Hepatocyte (in vitro differentiated cells): ENCODE measurements around the gene UPF1.

Source experiments
- EZH2 ChIP-seq: fragments of 200-600 bp; sonication (generic); IDR thresholded peaks from 2 replicates; pipeline ENCODE4 v1.6.1; 2016; ENCODE audit warnings: antibody characterized with exemption, mild to moderate bottlenecking, borderline replicate concordance
- EZH2phosphoT487 ChIP-seq: fragments of 200-600 bp; sonication (generic); IDR thresholded peaks from one replicate; pipeline ENCODE4 v1.6.1; 2018; ENCODE audit warnings: antibody characterized with exemption, mild to moderate bottlenecking, low read depth, moderate library complexity; ENCODE audit not compliant: unreplicated experiment, severe bottlenecking
- TF ChIP-seq, protein P1 (sequence below): fragments of 200-600 bp; sonication (generic); IDR thresholded peaks from 2 replicates; pipeline ENCODE4 v1.5.1; 2016; ENCODE audit warnings: antibody characterized with exemption, mild to moderate bottlenecking; ENCODE audit not compliant: poor library complexity

DNA sequence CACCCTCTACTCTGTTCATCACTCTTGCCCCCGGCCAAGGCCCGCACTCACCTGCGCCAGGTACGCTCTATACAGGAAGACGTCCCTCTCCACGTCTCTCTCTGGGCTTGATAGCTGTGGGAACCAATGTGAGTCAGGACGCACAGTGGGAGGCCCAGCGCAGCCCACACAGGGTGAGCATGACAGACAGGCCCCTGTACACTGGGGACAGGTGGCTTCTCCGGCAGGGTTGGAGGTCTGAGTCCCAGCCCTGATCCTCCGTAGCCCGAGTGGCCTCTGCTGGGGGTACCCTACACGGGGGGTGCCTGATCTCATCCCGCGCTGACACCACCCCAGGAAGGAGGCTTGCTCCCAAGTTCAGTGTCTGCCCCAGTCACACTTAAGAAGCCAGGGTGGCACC lies 81.2 kb downstream of the UPF1 start:
- TF ChIP-seq, protein P1, sequence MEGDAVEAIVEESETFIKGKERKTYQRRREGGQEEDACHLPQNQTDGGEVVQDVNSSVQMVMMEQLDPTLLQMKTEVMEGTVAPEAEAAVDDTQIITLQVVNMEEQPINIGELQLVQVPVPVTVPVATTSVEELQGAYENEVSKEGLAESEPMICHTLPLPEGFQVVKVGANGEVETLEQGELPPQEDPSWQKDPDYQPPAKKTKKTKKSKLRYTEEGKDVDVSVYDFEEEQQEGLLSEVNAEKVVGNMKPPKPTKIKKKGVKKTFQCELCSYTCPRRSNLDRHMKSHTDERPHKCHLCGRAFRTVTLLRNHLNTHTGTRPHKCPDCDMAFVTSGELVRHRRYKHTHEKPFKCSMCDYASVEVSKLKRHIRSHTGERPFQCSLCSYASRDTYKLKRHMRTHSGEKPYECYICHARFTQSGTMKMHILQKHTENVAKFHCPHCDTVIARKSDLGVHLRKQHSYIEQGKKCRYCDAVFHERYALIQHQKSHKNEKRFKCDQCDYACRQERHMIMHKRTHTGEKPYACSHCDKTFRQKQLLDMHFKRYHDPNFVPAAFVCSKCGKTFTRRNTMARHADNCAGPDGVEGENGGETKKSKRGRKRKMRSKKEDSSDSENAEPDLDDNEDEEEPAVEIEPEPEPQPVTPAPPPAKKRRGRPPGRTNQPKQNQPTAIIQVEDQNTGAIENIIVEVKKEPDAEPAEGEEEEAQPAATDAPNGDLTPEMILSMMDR, result no peak
- TF ChIP-seq EZH2 (no peak), EZH2phosphoT487 (no peak)
